ENCODE results near the gene ERI3.

DNA sequence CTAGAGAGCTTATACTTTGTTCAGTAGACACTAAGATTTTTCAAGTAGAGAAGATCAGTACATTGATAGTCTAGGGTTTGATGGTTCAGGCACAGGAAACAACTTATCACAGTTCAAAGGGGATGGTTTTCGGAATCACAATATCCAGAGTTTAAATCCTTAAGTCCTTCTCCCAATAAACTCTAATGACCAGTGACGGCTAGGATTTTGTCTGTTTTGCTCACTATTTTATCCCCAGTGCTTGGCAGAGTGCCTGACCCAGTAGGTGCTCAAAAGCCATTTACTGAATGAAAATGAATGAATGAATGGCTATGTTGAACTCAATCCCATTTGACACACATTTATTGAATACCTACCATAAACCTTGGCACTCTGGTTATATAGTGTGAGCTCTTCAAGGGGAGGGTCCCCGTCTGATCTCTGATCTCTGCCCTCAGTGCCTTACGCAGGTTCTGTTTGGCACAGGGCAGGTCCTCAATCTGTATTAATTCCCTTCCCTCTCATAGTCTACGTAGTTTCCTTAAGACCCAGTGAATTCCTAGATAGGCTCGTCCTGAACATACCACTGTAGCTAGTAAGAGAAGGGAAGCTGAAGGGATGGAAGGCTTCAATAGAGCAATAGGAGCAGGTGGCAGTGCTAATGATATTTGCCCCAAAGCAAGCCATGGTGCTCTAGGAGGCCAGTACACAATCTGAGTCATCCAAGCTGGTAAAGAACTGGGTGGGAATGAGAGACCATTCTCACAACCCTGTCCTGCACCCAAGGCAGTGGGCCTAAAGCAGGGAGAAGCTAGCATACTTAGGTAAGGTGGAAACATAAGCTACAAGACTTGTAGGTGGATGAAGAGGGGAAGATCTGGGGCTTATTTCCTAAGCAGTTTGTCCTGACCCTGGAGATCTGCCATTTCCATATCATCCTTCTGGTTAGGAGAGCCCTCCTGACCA, 88.4 kb downstream of the ERI3 start:
- TF ChIP-seq, protein P1, sequence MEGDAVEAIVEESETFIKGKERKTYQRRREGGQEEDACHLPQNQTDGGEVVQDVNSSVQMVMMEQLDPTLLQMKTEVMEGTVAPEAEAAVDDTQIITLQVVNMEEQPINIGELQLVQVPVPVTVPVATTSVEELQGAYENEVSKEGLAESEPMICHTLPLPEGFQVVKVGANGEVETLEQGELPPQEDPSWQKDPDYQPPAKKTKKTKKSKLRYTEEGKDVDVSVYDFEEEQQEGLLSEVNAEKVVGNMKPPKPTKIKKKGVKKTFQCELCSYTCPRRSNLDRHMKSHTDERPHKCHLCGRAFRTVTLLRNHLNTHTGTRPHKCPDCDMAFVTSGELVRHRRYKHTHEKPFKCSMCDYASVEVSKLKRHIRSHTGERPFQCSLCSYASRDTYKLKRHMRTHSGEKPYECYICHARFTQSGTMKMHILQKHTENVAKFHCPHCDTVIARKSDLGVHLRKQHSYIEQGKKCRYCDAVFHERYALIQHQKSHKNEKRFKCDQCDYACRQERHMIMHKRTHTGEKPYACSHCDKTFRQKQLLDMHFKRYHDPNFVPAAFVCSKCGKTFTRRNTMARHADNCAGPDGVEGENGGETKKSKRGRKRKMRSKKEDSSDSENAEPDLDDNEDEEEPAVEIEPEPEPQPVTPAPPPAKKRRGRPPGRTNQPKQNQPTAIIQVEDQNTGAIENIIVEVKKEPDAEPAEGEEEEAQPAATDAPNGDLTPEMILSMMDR (IDR thresholded peaks at IDR 0.05 in 2 of 3, conservative IDR thresholded peaks at IDR 0.05 in 1 of 3; ENCODE audit: control insufficient read depth in 2 of 3, extremely low read depth in 1 of 3, insufficient read depth in 1 of 3, low read depth in 3 of 3, low read length in 3 of 3): no peak
- no peak for TF ChIP-seq ZNF384 (IDR thresholded peaks at IDR 0.05; ENCODE audit: borderline replicate concordance, low read depth, low read length)
- no peak for TF ChIP-seq ZZZ3 (IDR thresholded peaks at IDR 0.05; ENCODE audit: control insufficient read depth, insufficient read length, low read depth)
- no peak for TF ChIP-seq EZH2 (IDR thresholded peaks at IDR 0.05; ENCODE audit: borderline replicate concordance, control insufficient read depth, low read depth, low read length)
- TF ChIP-seq YY1 (IDR thresholded peaks at IDR 0.05; ENCODE audit: low read depth, low read length): no peak

All from GM12878 (cell line).